K562 (cell line): ENCODE data around the gene MALAT1. TPM values are rescaled to one million over a fixed set of nuclear protein-coding genes. Genes with fewer than 3 reads are reported as not detected.

ENCODE experiments used
- BCL6 ChIP-seq: fragments of 250-450 bp; sonication (Bioruptor Pico); IDR thresholded peaks from 2 replicates; pipeline ENCODE4 v1.4.0; 2020
- BRF1 ChIP-seq: IDR thresholded peaks from 3 replicates; pipeline ENCODE4 v1.6.1; 2011; ENCODE audit warnings: borderline replicate concordance, mild to moderate bottlenecking; ENCODE audit not compliant: insufficient read length; ENCODE audit errors: extremely low read depth
- CHD2 ChIP-seq: IDR thresholded peaks from 2 replicates; pipeline ENCODE4 v1.6.1; 2011; ENCODE audit warnings: low read depth, low read length
- HLTF ChIP-seq: fragments of 450-650 bp; IDR thresholded peaks from 2 replicates; pipeline ENCODE4 v1.6.1; 2016
- HMG20B ChIP-seq: fragments of 250-450 bp; sonication (Bioruptor Pico); IDR thresholded peaks from 2 replicates; pipeline ENCODE4 v1.5.0; 2021; ENCODE audit warnings: mild to moderate bottlenecking
- KDM4B ChIP-seq, 2 experiments: fragments of 450-650 bp in 1 of 2; sonication (generic) in 1 of 2; IDR thresholded peaks; 2 replicates each; pipeline ENCODE4 v1.6.1; 2016 to 2017; ENCODE audit warnings: borderline replicate concordance in 2 of 2, antibody characterized with exemption in 1 of 2, low read depth in 1 of 2, mild to moderate bottlenecking in 1 of 2
- PATZ1 ChIP-seq: fragments of 250-450 bp; sonication (Bioruptor Pico); IDR thresholded peaks from 2 replicates; pipeline ENCODE4 v1.5.0; 2020; ENCODE audit warnings: mild to moderate bottlenecking, borderline replicate concordance
- PHF8 ChIP-seq: fragments of 200-600 bp; sonication (generic); IDR thresholded peaks from 2 replicates; pipeline ENCODE4 v1.6.1; 2012; ENCODE audit warnings: mixed run types, mild to moderate bottlenecking, inconsistent platforms, low read length, moderate library complexity, borderline replicate concordance
- WHSC1 ChIP-seq: IDR thresholded peaks from one replicate; pipeline ENCODE4 v1.6.1; 2012; ENCODE audit warnings: low read length, control low read depth, inconsistent platforms
- ZBTB33 ChIP-seq: sonication (generic); formaldehyde crosslinking; IDR thresholded peaks from 2 replicates; pipeline ENCODE4 v1.8.1; 2023; ENCODE audit warnings: mild to moderate bottlenecking, missing genetic modification reagents
- ZNF212 ChIP-seq: fragments of 450-650 bp; formaldehyde crosslinking; IDR thresholded peaks from 2 replicates; pipeline ENCODE4 v1.4.0; 2020; ENCODE audit warnings: mild to moderate bottlenecking
- polyA plus RNA-seq, 8 experiments: library from polyadenylated mRNA; depleted of rRNA in 4 of 8; stranded (reverse) in 5 of 8; unstranded in 3 of 8; fragments of >200 nt; fragmentation: Nextera tagmentation in 2 of 8; fragmentation: Illumina TruSeq in 1 of 8; extraction: Ambion mirVana in 2 of 8; extraction: Trizol in 1 of 8; gene quantifications; 2 replicates each; pipeline versions ENCODE4 v1.2.1 to v1.2.3, GENCODE V29; 2011 to 2014; ENCODE audit warnings: inconsistent platforms in 1 of 8, missing spikeins in 1 of 8
- total RNA-seq, 7 experiments: library from RNA; depleted of rRNA in 6 of 7; stranded (reverse); fragments of >200 nt in 6 of 7; fragmentation: Illumina TruSeq in 2 of 7; extraction: Trizol in 2 of 7; gene quantifications; 2 replicates each; pipeline versions ENCODE4 v1.2.1 to v1.2.3, GENCODE V29; 2011 to 2021; ENCODE audit warnings: low replicate concordance in 1 of 7
- TF ChIP-seq, protein P1 (sequence below): sonication (generic); formaldehyde crosslinking; IDR thresholded peaks from 2 replicates; pipeline ENCODE4 v1.8.1; 2023; ENCODE audit warnings: mild to moderate bottlenecking, missing genetic modification reagents, moderate library complexity
- TF ChIP-seq, protein P2 (sequence below): fragments of 200-800 bp; sonication (Bioruptor generic); IDR thresholded peaks from 2 replicates; pipeline ENCODE4 v1.6.1; 2017; ENCODE audit warnings: missing genetic modification characterization, missing compliant biosample characterization
- TF ChIP-seq, protein P3 (sequence below): fragments of 250-450 bp; sonication (Bioruptor Pico); IDR thresholded peaks from 2 replicates; pipeline ENCODE4 v1.4.0; 2020

The MALAT1 gene
- total and polyA plus RNA-seq, 9 of the 15 experiments (the other 6 are each of a cell fraction or from before 2014, with no cell fraction given), result 363 to 8,715 (median 2,351) TPM

DNA sequence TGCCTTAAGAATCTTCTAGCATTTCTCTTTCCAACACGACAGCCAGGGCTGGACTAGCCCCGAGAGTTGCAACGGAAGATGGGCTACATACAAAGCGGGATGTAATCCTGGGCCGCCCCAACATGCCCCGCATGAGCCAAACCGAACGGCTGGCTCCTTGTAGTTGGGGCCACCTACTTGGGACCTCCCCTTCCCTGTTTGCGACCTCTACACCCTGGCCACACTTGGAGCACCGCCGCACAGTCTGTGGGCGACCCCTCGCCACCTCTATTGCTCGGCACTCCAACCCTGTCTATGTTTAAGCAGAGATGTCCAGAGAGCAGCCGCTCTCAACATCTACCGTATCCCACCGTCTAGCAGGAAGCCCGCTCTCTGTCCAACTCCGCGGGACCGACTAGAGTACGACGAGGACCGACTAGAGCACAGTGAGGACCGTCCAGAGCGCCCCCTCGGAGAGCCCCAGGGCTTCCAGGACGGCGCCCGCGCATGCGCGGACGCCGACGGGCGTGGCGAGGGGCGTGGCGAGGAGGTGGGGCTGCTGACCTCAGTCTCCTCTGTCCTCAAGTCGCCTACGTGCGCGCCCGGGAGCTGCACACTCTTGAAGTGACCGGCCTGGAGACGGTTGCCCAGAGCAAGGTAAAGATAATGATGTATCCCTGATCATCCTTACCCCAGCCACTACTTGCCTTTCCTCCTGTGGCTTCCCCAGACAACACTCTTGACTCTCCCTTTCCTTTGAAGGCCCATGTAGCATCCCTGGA, 44.0 kb upstream of the MALAT1 start (continued):
- TF ChIP-seq, protein P1, sequence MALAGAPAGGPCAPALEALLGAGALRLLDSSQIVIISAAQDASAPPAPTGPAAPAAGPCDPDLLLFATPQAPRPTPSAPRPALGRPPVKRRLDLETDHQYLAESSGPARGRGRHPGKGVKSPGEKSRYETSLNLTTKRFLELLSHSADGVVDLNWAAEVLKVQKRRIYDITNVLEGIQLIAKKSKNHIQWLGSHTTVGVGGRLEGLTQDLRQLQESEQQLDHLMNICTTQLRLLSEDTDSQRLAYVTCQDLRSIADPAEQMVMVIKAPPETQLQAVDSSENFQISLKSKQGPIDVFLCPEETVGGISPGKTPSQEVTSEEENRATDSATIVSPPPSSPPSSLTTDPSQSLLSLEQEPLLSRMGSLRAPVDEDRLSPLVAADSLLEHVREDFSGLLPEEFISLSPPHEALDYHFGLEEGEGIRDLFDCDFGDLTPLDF (CRISPR knock-in tag), result 0 out of 2 replicates have a peak, but pooled peaks have one; percentile 46
- TF ChIP-seq ZBTB33, result no peak; the same call in 1 of the 2 replicates
- TF ChIP-seq, protein P2, sequence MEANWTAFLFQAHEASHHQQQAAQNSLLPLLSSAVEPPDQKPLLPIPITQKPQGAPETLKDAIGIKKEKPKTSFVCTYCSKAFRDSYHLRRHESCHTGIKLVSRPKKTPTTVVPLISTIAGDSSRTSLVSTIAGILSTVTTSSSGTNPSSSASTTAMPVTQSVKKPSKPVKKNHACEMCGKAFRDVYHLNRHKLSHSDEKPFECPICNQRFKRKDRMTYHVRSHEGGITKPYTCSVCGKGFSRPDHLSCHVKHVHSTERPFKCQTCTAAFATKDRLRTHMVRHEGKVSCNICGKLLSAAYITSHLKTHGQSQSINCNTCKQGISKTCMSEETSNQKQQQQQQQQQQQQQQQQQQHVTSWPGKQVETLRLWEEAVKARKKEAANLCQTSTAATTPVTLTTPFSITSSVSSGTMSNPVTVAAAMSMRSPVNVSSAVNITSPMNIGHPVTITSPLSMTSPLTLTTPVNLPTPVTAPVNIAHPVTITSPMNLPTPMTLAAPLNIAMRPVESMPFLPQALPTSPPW (CRISPR knock-in tag), result peak; percentile 56
- TF ChIP-seq PATZ1 (CRISPR knock-in tag), result no peak
- no peak for TF ChIP-seq HMG20B (CRISPR knock-in tag)
- TF ChIP-seq BCL6 (CRISPR knock-in tag), result no peak
- peak; percentile 72; the same call in 1 of the 2 replicates for TF ChIP-seq PHF8
- 0 out of 2 replicates have a peak, but pooled peaks have one; percentile 11 for TF ChIP-seq CHD2
- TF ChIP-seq WHSC1, result no peak
- no peak for TF ChIP-seq KDM4B (IDR thresholded peaks at IDR 0.05; ENCODE audit: borderline replicate concordance in 2 of 2, low read depth in 1 of 2)
- TF ChIP-seq HLTF, result no peak
- TF ChIP-seq, protein P3, sequence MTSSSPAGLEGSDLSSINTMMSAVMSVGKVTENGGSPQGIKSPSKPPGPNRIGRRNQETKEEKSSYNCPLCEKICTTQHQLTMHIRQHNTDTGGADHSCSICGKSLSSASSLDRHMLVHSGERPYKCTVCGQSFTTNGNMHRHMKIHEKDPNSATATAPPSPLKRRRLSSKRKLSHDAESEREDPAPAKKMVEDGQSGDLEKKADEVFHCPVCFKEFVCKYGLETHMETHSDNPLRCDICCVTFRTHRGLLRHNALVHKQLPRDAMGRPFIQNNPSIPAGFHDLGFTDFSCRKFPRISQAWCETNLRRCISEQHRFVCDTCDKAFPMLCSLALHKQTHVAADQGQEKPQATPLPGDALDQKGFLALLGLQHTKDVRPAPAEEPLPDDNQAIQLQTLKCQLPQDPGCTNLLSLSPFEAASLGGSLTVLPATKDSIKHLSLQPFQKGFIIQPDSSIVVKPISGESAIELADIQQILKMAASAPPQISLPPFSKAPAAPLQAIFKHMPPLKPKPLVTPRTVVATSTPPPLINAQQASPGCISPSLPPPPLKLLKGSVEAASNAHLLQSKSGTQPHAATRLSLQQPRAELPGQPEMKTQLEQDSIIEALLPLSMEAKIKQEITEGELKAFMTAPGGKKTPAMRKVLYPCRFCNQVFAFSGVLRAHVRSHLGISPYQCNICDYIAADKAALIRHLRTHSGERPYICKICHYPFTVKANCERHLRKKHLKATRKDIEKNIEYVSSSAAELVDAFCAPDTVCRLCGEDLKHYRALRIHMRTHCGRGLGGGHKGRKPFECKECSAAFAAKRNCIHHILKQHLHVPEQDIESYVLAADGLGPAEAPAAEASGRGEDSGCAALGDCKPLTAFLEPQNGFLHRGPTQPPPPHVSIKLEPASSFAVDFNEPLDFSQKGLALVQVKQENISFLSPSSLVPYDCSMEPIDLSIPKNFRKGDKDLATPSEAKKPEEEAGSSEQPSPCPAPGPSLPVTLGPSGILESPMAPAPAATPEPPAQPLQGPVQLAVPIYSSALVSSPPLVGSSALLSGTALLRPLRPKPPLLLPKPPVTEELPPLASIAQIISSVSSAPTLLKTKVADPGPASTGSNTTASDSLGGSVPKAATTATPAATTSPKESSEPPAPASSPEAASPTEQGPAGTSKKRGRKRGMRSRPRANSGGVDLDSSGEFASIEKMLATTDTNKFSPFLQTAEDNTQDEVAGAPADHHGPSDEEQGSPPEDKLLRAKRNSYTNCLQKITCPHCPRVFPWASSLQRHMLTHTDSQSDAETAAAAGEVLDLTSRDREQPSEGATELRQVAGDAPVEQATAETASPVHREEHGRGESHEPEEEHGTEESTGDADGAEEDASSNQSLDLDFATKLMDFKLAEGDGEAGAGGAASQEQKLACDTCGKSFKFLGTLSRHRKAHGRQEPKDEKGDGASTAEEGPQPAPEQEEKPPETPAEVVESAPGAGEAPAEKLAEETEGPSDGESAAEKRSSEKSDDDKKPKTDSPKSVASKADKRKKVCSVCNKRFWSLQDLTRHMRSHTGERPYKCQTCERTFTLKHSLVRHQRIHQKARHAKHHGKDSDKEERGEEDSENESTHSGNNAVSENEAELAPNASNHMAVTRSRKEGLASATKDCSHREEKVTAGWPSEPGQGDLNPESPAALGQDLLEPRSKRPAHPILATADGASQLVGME (CRISPR knock-in tag), result no peak
- no peak for TF ChIP-seq ZNF212 (CRISPR knock-in tag)
- TF ChIP-seq BRF1, result no peak
